K562 (cell line): ENCODE measurements around the gene MAP3K6. TPM values are rescaled to one million over a fixed set of nuclear protein-coding genes. Genes with fewer than 3 reads are reported as not detected.

Source experiments
- ATAC-seq: fragments of 200-7000 bp; cut with Tn5 transposase; 3 replicates; pipeline ENCODE4 v1.9.1; 2020; ENCODE audit warnings: moderate library complexity
- BruUV-seq: library from RNA; stranded (reverse); fragments of 400-500 nt; replicated peaks from 2 replicates; lab custom pipeline; 2021; lab: Mats Ljungman, UMichigan
- CTCF ChIA-PET: fragments of 300-600 bp; formaldehyde crosslinking; extraction: SDS; loops from one replicate; lab custom pipeline; 2021; ENCODE audit warnings: low intra/inter-chr PET ratio; lab: Yijun Ruan, JAX
- POLR2A ChIA-PET: fragments of 300-600, 350-650 bp; sonication (Branson Sonifier 250); formaldehyde crosslinking; extraction: SDS; loops from one replicate; lab custom pipeline; 2021; ENCODE audit warnings: antibody characterized with exemption, inconsistent platforms; lab: Yijun Ruan, JAX
- DNase-seq, 4 experiments: peaks; one replicate each; pipeline versions ENCODE4 v3.0.0 to v3.0.0-alpha.2; 2011 to 2018; ENCODE audit warnings: low spot score in 3 of 4, mixed read lengths in 3 of 4; ENCODE audit errors: extremely low read depth in 1 of 4
- FAIRE-seq: peaks from 2 replicates; lab custom pipeline; 2011; peaks lifted over from hg19 to GRCh38; lab: Jason Lieb, UNC
- H2AFZ ChIP-seq: 2 replicates; pipeline ENCODE4 v1.6.0; 2011; ENCODE audit warnings: low read depth, low read length, control low read depth, inconsistent platforms
- H3K27ac ChIP-seq: fragments of 200-600 bp; 3 replicates; pipeline ENCODE4 v1.8.0; 2011; ENCODE audit warnings: low read depth, mild to moderate bottlenecking, control low read depth, inconsistent platforms, low read length, moderate library complexity, mixed read lengths; ENCODE audit errors: extremely low read depth
- H3K27me3 ChIP-seq, 2 experiments: fragments of 300-600 bp in 1 of 2; 2 replicates in 1 of 2; 3 replicates in 1 of 2; pipeline versions ENCODE4 v1.6.0 to v1.8.0; 2011; ENCODE audit warnings: inconsistent platforms in 2 of 2, low read length in 2 of 2, mild to moderate bottlenecking in 1 of 2, mixed read lengths in 1 of 2, moderate library complexity in 1 of 2; ENCODE audit not compliant: control insufficient read depth in 2 of 2, insufficient read depth in 2 of 2
- H3K36me3 ChIP-seq: fragments of 300-600 bp; 3 replicates; pipeline ENCODE4 v1.8.0; 2011; ENCODE audit warnings: mild to moderate bottlenecking, low read length, inconsistent platforms; ENCODE audit not compliant: control insufficient read depth, insufficient read depth
- H3K4me1 ChIP-seq, 2 experiments: fragments of 200-600 bp in 1 of 2; replicated peaks in 1 of 2; 2 replicates in 1 of 2; 3 replicates in 1 of 2; pipeline versions ENCODE4 v1.5.1 to v1.8.0; 2011; ENCODE audit warnings: inconsistent platforms in 2 of 2, low read length in 2 of 2, mild to moderate bottlenecking in 1 of 2, mixed read lengths in 1 of 2, moderate library complexity in 1 of 2; ENCODE audit not compliant: control insufficient read depth in 2 of 2, insufficient read depth in 2 of 2
- H3K4me2 ChIP-seq: 2 replicates; pipeline ENCODE4 v1.6.1; 2011; ENCODE audit warnings: low read length, control low read depth, inconsistent platforms, mixed read lengths; ENCODE audit not compliant: insufficient read depth
- H3K4me3 ChIP-seq: fragments of 200-600 bp; sonication (generic), shearing (Covaris generic); 2 replicates; pipeline ENCODE4 v1.5.1; 2016; ENCODE audit warnings: control low read depth, inconsistent platforms
- H3K79me2 ChIP-seq: fragments of 200-600 bp; 3 replicates; pipeline ENCODE4 v1.8.0; 2011; ENCODE audit warnings: low read length, inconsistent platforms; ENCODE audit not compliant: control insufficient read depth, insufficient read depth
- H3K9ac ChIP-seq, 2 experiments: 2 replicates each; pipeline versions ENCODE4 v1.6.0 to v1.6.1; 2011; ENCODE audit warnings: low read depth in 2 of 2, low read length in 2 of 2, control low read depth in 1 of 2, inconsistent platforms in 1 of 2, mild to moderate bottlenecking in 1 of 2, mixed read lengths in 1 of 2; ENCODE audit not compliant: insufficient read depth in 1 of 2
- H3K9me1 ChIP-seq: one replicate; pipeline ENCODE4 v1.6.0; 2011; ENCODE audit warnings: inconsistent platforms, mild to moderate bottlenecking, low read length, moderate library complexity; ENCODE audit not compliant: control insufficient read depth, insufficient read depth
- H3K9me3 ChIP-seq: replicated peaks from 2 replicates; pipeline ENCODE4 v1.5.1; 2011; ENCODE audit warnings: low read depth, low read length, inconsistent platforms; ENCODE audit not compliant: control insufficient read depth, insufficient read depth
- H4K20me1 ChIP-seq: replicated peaks from 2 replicates; pipeline ENCODE4 v1.6.1; 2011; ENCODE audit warnings: low read length, inconsistent platforms, mixed read lengths; ENCODE audit not compliant: control insufficient read depth, insufficient read depth
- GABPB2 ChIP-seq: fragments of 250-450 bp; sonication (Bioruptor Pico); conservative IDR thresholded peaks from 2 replicates; pipeline ENCODE4 v1.5.1; 2021; ENCODE audit warnings: mild to moderate bottlenecking
- KAT8 ChIP-seq: fragments of 450-650 bp; IDR thresholded peaks from 2 replicates; pipeline ENCODE4 v1.6.1; 2016; ENCODE audit warnings: low read depth, mild to moderate bottlenecking
- RAD51 ChIP-seq: fragments of 450-650 bp; IDR thresholded peaks from 2 replicates; pipeline ENCODE4 v1.7.1; 2016; ENCODE audit warnings: low read depth, mild to moderate bottlenecking, borderline replicate concordance
- SAFB ChIP-seq: fragments of 200-400 bp; formaldehyde crosslinking; IDR thresholded peaks from 2 replicates; pipeline ENCODE4 v1.6.1; 2017; ENCODE audit warnings: low read depth, low read length, borderline replicate concordance
- YY1 ChIP-seq, 3 experiments: IDR thresholded peaks; 2 replicates each; pipeline ENCODE4 v1.6.1; 2011; ENCODE audit warnings: low read length in 2 of 3, mild to moderate bottlenecking in 2 of 3, moderate library complexity in 2 of 3, borderline replicate concordance in 1 of 3, control low read depth in 1 of 3, low read depth in 1 of 3; ENCODE audit not compliant: insufficient read depth in 3 of 3, insufficient replicate concordance in 2 of 3, control insufficient read depth in 1 of 3, insufficient read length in 1 of 3; ENCODE audit errors: extremely low read depth in 1 of 3
- ZFP36 ChIP-seq: fragments of 150-350 bp; IDR thresholded peaks from 2 replicates; pipeline ENCODE4 v1.6.1; 2018; ENCODE audit warnings: low read length, low read depth; ENCODE audit not compliant: partially characterized antibody
- WGBS: fragments of 100-300 bp; shearing (Covaris generic); methylation state at CpG from one replicate; pipeline ENCODE4 v1.1.6; 2016; ENCODE audit warnings: low coverage, mixed read lengths; ENCODE audit not compliant: insufficient coverage; ENCODE audit errors: missing lambda C conversion rate; 5-methylcytosine and 5-hydroxymethylcytosine counted together
- in situ Hi-C: fragments of 300-500 bp; cut with MboI; formaldehyde crosslinking; loops from 4 replicates; pipeline ENCODE4 v1.15.0; 2018; ENCODE audit warnings: inconsistent platforms, mixed read lengths
- intact Hi-C: fragments of 100-400 bp; cut with micrococcal nuclease; formaldehyde crosslinking; loops from 2 replicates; pipeline ENCODE4 v1.14.2; 2022
- polyA plus RNA-seq, 8 experiments: library from polyadenylated mRNA; depleted of rRNA in 4 of 8; stranded (reverse) in 5 of 8; unstranded in 3 of 8; fragments of >200 nt; fragmentation: Nextera tagmentation in 2 of 8; fragmentation: Illumina TruSeq in 1 of 8; extraction: Ambion mirVana in 2 of 8; extraction: Trizol in 1 of 8; gene quantifications; 2 replicates each; pipeline versions ENCODE4 v1.2.1 to v1.2.3, GENCODE V29; 2011 to 2014; ENCODE audit warnings: inconsistent platforms in 1 of 8, missing spikeins in 1 of 8
- total RNA-seq, 7 experiments: library from RNA; depleted of rRNA in 6 of 7; stranded (reverse); fragments of >200 nt in 6 of 7; fragmentation: Illumina TruSeq in 2 of 7; extraction: Trizol in 2 of 7; gene quantifications; 2 replicates each; pipeline versions ENCODE4 v1.2.1 to v1.2.3, GENCODE V29; 2011 to 2021; ENCODE audit warnings: low replicate concordance in 1 of 7
- TF ChIP-seq, protein P1 (sequence below): fragments of 450-650 bp; IDR thresholded peaks from 2 replicates; pipeline ENCODE4 v1.6.1; 2018; ENCODE audit warnings: mild to moderate bottlenecking, low read depth; ENCODE audit not compliant: partially characterized antibody
- TF ChIP-seq, protein P2 (sequence below): sonication (generic); formaldehyde crosslinking; IDR thresholded peaks from 2 replicates; pipeline ENCODE4 v1.8.0; 2022; ENCODE audit warnings: missing genetic modification reagents, mild to moderate bottlenecking, borderline replicate concordance
- TF ChIP-seq, protein P3 (sequence below), 3 experiments: fragments of 200-800 bp in 1 of 3; fragments of 250-450 bp in 1 of 3; fragments of 450-650 bp in 1 of 3; sonication (Bioruptor Pico) in 1 of 3; sonication (Bioruptor generic) in 1 of 3; formaldehyde crosslinking in 1 of 3; IDR thresholded peaks; 2 replicates each; pipeline versions ENCODE4 v1.6.1 to v1.8.0; 2016 to 2022; ENCODE audit warnings: mild to moderate bottlenecking in 2 of 3, missing genetic modification characterization in 2 of 3, missing compliant biosample characterization in 1 of 3, moderate library complexity in 1 of 3

Gene MAP3K6
- total and polyA plus RNA-seq, 9 of the 15 experiments (the other 6 are each of a cell fraction or from before 2014, with no cell fraction given): 0.99 to 21.9 (median 7.0) TPM

DNA sequence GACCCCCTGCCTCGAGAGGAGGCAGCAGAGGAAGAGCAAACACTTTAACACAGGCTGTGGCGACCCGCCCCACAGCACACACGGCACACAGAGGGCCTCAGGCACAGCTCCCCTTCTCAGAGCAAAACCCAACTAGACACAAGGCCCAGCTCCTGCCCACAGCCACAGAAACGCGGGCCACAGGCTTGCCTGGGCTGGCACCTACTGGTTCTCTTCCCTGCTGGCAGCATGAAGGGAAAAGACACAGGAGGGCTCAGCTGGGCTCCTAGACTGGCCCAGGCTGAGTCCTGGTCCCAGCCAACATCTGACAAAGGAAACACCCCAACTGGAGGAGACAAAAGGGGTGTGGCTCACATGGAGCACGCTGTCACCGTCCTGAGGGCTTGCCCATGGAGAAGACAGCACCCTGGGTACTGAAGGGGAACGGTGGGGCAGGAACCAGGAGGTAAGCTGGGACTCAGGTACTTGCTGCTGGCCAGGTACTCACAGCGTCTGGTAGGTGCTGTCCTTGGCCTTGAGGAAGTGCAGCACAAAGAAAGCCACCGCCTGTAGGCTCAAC lies 12.9 kb upstream of the MAP3K6 start (continued):
- TF ChIP-seq, protein P1, sequence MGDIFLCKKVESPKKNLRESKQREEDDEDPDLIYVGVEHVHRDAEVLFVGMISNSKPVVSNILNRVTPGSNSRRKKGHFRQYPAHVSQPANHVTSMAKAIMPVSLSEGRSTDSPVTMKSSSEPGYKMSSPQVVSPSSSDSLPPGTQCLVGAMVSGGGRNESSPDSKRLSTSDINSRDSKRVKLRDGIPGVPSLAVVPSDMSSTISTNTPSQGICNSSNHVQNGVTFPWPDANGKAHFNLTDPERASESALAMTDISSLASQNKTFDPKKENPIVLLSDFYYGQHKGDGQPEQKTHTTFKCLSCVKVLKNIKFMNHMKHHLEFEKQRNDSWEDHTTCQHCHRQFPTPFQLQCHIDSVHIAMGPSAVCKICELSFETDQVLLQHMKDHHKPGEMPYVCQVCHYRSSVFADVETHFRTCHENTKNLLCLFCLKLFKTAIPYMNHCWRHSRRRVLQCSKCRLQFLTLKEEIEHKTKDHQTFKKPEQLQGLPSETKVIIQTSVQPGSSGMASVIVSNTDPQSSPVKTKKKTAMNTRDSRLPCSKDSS: no peak

DNA sequence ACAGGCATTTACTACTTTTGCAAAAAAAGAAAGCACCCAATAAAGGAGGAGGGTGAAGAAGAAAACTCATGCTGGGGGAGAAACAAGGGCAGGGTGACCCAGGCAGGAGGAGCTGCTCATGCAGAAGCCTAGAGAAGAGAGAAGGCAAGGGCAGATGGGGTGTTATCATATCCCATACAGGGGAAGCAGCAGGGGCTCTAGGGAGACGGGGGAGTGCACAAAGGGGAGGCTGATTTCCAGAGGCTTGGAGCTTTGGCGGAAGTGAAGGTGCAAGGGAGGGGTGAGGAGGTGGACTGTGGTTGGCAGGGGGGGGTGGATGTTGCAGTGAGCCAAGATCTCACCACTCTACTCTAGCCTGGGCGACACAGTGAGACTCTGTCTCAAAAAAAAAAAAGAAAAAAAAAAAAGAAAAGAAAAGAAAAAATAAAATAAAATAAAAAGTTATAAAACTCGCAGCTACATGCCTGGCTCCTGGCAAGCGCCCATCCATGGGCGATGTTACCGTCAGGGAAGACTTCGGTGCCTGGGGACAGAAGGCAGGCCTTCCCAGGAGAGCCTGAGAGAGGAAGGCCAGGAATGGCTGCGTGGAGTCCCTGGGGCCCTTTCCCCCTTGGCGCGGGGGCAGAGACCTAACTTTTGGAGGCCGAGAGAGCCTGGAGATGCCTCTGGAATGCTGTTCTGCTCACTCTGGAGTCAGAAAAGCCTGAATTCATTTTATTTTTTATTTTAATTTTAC lies 11.2 kb upstream of the MAP3K6 start:
- Histone ChIP-seq H3K4me3 (no peak overlapping the region), H3K9me1 (no peaks in the 10 kb centered on the region), H3K27ac (no peak overlapping the region), H3K9me3 (no peaks in the 10 kb centered on the region), H3K4me2 (no peak overlapping the region), H4K20me1 (no peaks in the 10 kb centered on the region; the same call in 1 of the 2 replicates), H3K27me3 (no peaks in the 10 kb centered on the region), H3K4me1 (peaks cover 4 to 37% of the 10 kb centered on the region in 2 experiments; a peak in 4 of 5 replicates), H3K79me2 (no peaks in the 10 kb centered on the region), H3K36me3 (no peaks in the 10 kb centered on the region), H2AFZ (peak overlapping the region; percentile 20), H3K9ac (peak overlapping the region in 1 of 2 experiments; percentile 85; a peak in 2 of 4 replicates)
- in situ Hi-C loops (no loop called here), intact Hi-C loops (no loop called here)
- BruUV-seq: no TSS peak
- DNase-seq: peak; percentile 57 to 82 (median 70)
- 68% methylated on average over 12 of the region's 12 CpGs for WGBS
- ATAC-seq: peak; percentile 50
- ChIA-PET POLR2A (interaction anchor here (0.5 to 1.1 kb wide), 3 partner anchors 10 to 928 kb away, joined by 3 to 6 read pairs (median 3); no protein-coding TSS in a partner anchor), CTCF (interaction anchor here (0.7 kb wide), 1 partner anchor 78 kb away, joined by 3 read pairs; no protein-coding TSS in a partner anchor)
- peak; percentile 74 for FAIRE-seq
- TF ChIP-seq YY1 (IDR thresholded peaks at IDR 0.05; ENCODE audit: borderline replicate concordance in 1 of 3, control insufficient read depth in 1 of 3, extremely low read depth in 1 of 3, insufficient read depth in 3 of 3, insufficient read length in 1 of 3, insufficient replicate concordance in 2 of 3, low read depth in 1 of 3, low read length in 2 of 3): no peak
- TF ChIP-seq SAFB: no peak
- no peak for TF ChIP-seq KAT8
- TF ChIP-seq ZFP36: peak; percentile 17
- no peak for TF ChIP-seq GABPB2
- TF ChIP-seq, protein P2, sequence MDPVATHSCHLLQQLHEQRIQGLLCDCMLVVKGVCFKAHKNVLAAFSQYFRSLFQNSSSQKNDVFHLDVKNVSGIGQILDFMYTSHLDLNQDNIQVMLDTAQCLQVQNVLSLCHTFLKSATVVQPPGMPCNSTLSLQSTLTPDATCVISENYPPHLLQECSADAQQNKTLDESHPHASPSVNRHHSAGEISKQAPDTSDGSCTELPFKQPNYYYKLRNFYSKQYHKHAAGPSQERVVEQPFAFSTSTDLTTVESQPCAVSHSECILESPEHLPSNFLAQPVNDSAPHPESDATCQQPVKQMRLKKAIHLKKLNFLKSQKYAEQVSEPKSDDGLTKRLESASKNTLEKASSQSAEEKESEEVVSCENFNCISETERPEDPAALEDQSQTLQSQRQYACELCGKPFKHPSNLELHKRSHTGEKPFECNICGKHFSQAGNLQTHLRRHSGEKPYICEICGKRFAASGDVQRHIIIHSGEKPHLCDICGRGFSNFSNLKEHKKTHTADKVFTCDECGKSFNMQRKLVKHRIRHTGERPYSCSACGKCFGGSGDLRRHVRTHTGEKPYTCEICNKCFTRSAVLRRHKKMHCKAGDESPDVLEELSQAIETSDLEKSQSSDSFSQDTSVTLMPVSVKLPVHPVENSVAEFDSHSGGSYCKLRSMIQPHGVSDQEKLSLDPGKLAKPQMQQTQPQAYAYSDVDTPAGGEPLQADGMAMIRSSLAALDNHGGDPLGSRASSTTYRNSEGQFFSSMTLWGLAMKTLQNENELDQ: no peak
- TF ChIP-seq, protein P3, sequence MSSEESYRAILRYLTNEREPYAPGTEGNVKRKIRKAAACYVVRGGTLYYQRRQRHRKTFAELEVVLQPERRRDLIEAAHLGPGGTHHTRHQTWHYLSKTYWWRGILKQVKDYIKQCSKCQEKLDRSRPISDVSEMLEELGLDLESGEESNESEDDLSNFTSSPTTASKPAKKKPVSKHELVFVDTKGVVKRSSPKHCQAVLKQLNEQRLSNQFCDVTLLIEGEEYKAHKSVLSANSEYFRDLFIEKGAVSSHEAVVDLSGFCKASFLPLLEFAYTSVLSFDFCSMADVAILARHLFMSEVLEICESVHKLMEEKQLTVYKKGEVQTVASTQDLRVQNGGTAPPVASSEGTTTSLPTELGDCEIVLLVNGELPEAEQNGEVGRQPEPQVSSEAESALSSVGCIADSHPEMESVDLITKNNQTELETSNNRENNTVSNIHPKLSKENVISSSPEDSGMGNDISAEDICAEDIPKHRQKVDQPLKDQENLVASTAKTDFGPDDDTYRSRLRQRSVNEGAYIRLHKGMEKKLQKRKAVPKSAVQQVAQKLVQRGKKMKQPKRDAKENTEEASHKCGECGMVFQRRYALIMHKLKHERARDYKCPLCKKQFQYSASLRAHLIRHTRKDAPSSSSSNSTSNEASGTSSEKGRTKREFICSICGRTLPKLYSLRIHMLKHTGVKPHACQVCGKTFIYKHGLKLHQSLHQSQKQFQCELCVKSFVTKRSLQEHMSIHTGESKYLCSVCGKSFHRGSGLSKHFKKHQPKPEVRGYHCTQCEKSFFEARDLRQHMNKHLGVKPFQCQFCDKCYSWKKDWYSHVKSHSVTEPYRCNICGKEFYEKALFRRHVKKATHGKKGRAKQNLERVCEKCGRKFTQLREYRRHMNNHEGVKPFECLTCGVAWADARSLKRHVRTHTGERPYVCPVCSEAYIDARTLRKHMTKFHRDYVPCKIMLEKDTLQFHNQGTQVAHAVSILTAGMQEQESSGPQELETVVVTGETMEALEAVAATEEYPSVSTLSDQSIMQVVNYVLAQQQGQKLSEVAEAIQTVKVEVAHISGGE (CRISPR knock-in tag; IDR thresholded peaks at IDR 0.05): peak in 1 of 3 experiments; percentile 66; a peak in 2 of 6 replicates
- TF ChIP-seq RAD51: no peak
